ENCODE measurements around the gene NSD1.
A peak's percentile ranks its signal among the peaks of the same experiment; 100 is the strongest.
"Not testable (repeated sequence)": the region's sequence is repeated elsewhere in the genome, so short reads cannot be mapped to it uniquely, and the experiment has no call there.

Gene NSD1

DNA sequence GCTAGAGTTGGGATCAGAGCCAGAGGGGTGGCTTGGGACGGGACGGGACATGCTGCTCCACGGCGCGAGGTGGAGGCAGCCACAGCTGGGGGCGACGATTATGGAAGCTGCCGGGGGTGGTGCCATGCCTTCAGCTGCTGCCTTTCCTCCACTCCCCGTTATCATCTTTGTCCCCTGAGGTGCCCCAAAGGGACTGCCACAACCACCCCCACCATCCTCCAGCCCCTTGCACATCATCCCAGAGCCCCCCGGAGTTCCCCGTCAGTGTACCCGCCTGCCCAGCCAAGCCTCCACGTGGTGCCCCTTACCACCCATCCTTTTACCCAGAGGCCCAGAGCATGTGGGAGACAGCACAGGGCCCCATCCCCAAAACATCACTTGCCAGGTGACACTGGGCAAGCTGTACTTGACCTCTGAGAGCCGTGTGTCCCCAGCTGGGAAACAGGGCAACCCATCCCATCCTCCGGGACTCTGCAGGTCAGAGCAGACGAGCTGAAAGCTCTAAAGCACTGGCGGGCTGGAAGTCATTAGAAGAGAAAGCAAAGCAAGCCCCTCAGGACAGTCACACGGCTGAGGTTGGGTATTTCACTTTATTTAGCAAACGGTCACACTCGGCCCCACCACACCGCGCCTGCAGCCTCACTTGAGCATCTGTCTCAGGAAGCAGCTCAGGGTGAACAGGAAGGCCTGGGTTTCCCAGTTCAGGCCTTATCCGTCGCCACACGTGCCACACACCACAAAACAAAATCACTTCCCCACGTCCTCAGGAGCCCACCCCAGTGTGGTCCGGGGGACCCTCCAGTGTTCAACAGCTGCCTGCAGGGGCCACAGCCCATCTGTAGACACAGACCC is 197.6 kb downstream of the NSD1 start:
- DNase-seq (ENCODE audit: low spot score): no peak

DNA sequence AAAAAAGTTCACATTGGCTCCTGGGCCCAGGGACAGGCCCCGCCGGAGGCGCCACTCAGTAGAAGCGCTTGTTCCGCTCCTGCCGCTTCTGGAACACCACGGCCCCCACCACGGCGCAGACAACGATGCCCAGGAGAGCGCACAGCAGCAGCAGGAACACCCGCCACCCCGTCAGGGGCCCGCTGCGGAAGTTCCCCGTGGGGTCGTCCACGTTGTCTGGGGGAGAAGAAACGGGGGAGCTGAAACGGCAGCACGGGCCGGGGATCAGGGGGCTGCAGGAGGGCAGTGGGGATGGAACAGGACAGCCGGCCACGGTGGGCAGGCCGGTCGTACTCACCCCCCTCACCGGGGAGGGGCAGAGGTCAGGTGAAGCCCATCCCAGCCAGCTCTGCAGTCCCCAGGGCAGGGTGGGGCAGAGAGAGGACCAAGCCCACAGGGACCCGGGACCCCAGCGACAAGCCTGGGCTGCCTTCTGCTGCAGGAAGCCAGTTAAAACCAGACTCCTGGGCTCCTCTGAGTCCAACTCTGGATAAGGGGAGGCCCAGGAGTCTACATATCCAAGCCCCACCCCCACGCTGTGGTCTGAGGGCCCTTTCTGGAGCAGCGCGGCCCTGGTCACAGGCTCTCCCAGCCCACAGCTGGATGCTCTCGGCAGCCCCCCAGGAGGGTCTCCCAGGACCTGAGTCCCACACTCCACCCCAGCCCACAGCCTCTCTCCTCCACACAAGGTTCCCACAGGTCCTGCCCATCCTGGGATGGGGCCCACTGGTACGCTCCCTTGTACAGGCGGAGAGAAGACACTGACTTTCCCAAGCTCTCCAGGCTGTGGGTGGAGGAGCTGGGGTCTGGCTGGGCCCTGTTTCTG is 198.7 kb downstream of the NSD1 start:
- DNase-seq (ENCODE audit: low spot score): no peak

DNA sequence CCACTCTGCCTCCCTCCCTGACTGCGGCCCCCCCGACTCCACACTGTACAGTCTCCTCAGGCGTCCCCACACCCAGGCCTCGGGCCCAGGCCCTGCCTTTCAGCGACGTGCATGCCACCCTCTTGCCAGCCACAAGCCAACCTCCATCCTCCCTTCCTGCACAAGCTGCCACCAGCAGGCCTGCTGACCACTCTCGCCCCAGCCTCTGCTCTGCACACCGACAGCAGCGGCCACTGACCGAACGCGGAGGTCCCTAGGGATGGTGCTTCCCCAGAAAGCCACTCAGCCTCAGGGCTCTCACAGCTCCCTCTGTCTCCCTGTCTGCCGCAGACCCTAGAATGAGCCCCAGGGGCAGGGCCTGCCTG is 199.3 kb downstream of the NSD1 start:
- no peak for DNase-seq (ENCODE audit: low spot score)

DNA sequence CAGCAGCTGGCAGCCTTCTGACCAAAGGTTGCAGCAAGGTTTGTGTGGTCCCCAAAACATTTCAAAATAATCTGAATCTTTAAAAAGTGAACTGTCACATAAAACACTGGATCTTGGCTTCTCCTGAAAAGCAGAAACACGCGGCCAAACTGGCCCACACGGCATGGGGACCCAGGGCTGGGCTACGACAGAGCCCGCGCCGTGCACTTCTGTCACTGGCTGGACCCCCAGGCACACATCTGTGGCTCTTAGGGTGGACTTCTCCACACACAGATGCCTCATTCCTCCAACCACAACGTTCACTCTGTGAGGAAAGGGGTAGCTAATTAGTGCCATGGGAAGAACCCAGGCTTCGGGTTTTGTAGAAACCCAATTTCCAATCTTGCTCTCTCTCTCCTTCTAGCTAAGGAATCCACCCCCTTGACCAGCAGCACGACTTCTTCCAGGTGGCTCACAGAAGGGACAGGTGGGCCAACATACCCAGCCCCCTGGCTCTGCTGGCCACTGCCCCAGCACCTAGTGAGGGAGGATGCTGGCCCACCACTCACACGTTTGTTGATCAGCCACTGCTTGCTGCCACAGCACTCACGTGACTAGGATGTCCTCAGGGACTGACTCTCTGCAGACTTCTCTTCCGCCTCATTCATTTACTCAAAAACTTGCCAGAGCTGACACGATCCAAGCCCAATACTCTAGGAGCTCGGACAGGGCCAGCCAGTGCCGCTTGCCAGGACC is 200.0 kb downstream of the NSD1 start:
- DNase-seq (ENCODE audit: low spot score): no peak

DNA sequence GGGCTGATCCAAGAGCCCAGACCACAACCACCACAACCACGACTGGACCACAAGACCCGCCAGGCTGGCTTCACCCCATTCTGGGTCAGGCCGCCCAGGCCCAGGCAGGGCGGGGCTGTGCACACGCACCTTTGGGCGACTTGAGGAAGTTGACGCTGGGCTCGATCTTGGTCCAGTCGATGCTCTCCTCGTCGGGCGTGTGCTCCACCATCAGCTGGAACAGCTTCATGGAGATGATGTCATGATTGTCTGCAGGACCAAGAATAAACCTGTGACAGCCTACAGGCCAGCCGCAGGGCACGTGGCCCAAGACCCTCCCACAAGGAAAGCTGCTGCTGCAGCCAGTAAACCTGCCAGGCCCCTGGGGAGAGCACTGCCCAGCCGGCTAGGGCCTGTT is 200.6 kb downstream of the NSD1 start:
- no peak for DNase-seq (ENCODE audit: low spot score)

DNA sequence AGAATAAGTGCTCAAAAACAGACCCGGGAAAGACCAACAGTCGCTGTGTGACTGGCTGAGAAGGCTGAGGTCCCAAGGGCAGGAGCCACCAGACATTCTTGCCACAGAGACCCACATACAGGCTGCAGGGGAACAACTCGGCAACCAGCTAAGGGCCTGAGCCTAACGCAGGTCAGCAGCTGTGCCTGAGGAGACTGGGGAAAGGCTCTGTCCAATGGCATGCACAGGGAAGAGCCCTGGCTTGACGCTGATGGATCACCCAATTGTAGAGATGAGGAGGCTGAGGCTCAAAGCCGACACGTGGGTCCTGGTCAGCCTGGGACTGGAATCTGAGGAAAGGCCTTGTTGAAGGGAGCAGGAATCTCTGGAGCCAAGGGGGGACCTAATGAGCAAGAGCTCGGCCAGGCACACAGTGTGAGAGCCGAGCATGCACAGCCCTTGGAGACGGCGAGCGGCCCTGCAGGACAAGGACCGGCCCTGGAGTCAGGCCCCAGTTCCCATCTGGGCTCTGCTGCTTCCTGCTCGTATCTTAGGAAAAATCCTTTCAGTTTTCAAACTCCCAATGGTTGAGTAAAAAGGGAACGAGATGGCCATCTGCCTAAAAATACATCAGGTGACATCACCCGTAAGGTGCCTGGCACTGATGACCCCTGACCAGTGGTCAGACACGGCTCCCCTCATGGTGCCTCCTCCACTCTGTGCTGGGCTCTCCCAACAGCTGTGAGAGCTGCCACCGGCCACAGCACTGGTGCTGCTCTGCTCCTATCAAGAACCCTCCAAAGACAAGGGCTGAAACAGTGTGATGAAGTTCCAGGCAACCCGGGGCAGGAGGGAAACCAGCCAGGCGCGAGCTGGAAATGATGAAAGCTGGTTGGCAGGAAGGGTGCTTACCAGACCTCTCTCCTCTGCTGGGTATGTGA is 201.5 kb downstream of the NSD1 start:
- DNase-seq (ENCODE audit: low spot score): no peak

DNA sequence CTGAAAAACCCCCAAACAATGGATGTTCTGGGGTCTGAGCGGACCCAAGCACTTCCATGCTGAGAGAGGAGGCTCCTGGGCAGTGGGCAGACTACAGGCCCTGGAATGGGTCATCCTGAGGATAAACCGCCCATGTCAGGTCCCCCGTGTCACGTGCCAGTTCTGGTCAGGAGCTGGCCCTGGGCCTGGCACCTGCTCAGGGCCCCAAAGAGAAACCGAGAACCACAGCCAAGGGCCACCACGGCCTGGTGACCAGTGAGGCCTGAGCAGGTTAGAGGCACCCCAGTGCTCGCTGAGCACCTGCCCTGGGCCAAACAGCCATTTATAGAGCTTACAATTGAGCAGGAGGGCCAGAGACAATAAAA is 202.1 kb downstream of the NSD1 start:
- DNase-seq (ENCODE audit: low spot score): no peak

DNA sequence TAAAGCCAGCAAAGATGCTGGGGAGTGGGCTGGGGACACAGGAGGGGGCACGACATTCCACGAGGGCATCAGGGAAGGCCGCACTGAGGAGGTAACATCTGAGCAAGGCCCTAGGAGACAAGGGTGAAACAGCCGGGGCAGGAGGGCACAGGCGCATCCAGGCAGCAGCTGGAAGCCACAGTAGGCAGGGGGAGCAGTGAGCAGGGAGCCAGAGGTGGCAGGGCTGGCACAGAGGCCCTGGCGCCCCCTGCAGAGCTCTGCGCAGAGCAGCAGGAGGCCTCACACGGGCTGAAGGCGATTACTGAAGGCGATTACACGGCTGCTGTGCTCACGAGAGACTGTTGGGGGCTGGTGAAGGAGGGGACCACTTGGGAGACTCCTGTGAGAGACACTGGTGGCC is 202.5 kb downstream of the NSD1 start:
- peak; percentile 77 for DNase-seq (ENCODE audit: low spot score)

DNA sequence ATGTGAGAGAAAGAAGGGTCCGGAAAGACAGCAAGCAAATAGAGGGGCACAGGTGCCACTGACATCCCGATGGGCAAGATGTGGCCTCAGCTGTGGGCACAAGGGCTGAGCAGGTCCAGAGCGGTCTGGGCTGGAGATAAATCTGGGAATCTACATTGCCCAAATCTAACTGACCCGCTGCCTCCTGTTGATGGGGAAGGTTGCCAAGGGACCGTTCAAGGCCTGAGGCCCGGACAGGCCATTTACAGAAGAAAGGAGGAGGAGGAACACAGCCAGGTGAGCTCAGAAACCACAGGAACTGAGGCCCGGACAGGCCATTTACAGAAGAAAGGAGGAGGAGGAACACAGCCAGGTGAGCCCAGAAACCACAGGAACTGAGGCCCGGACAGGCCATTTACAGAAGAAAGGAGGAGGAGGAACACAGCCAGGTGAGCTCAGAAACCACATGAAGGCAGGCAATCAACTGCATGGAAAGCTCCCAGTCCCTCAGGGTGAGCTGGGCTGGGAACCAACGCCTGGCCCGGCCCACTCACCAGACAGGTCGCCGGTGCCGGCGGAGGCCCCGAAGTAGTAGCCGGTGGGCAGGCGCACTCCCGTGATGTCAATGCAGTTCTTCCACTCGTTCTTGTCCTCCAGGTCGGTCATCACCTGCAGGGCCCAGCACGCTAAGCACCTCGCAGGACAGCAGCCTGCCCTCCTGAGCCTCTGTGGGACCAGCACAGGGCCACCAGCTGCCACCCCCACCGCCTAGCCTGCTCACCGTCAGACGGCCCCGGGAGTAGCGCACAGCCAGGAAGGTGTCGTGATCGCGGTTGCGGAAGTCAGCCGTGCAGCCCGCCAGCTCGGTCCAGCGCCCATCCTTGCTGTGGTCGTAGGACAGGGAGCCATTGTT is 203.3 kb downstream of the NSD1 start:
- DNase-seq (ENCODE audit: low spot score): no peak

DNA sequence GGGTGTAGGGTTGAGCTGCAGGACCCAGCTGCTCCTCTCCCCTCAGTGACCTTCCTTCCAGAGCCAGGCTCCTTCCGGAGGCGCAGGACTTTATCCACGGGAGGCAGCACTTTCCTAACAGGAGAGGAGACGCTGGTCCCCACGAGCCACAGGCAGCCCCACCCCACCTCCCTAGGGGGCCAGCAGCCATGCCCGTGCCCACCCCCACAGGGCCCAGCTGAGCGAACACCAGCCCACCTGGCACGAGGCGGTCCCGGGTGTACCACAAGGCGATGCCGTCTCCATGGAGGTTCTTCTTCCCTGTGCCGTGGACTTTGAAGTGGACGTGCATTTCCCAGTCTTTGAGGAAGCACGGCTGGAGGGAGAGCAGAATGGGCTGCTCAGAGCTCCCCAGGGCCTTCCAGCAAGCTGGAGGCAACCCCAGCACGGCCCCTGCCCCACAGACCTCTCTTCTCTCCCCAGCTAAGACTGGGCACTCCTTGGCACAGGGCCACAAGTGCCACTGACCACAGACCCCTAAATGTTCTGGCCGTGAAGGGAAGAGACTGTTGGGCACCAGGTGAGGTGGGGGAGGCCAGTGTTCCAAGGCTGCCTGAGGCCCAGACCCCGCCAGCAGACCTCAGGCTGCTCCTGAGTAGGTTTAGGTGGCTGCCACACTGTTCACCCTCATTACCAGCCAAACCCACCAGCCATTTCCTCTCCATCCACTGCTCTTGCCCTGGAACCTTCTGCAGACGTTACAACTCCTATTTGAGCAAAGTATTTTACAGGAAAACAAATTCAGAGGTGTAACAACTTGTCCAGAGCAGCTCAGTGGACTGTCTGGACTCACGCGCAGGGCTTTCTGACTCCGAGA is 204.9 kb downstream of the NSD1 start:
- DNase-seq (ENCODE audit: low spot score): no peak

DNA sequence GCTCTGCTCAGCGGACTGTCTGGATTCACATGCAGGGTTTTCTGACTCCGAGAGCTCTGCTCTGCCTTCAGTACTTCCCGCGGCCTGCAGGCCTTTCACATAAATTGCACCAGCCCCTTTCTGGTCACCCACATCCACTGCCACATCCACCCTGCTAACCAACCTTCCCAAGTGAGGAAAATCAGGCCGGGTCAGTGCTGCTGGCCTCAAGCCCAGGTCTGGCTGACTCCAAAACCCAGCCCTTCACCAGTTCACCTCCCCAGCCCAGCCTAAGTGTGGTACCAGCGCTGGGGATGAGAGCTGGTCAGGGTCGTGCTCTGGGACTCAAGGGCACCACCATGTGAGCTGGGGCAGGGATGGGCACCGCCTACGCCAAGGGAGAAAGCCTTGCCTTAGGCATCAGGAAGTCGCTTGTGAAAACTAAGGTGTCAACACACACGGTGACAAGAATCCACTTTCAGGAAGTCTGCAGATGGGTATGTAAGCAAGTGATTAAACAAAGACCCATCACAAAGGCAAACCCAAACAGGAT is 205.6 kb downstream of the NSD1 start:
- DNase-seq (ENCODE audit: low spot score): no peak

DNA sequence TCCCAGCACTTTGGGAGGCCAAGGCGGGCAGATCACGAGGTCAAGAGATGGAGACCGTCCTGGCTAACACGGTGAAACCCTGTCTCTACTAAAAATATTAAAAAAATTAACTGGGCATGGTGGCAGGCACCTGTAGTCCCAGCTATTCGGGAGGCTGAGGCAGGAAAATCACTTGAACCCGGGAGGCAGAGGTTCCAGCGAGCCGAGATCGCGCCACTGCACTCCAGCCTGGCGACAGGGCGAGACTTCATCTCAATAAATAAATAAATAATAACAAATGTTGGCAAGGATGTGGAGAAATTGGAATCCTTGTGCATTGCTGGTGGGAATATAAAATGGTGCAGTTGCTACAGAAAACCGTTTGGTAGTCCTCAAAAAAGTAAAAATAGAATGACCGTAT is 209.4 kb downstream of the NSD1 start:
- DNase-seq (ENCODE audit: low spot score): not testable (repeated sequence)

DNA sequence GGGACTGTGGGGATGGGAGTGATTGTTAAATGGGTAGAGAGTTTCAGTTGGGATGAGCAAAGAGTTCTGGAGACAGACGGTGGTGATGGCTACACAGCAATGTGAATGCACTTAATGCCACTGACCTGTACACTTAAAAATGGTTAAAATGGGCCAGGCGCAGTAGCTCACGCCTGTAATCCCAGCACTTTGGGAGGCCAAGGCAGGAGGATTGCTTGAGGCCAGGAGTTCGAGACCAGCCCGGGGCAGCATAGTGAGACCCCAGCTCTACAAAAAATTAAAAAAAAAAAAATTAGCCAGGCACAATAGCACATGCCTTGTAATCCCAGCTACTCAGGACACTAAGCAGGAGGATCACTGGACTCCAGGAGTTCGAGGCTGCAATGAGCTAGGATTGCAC is 210.2 kb downstream of the NSD1 start:
- no peak for DNase-seq (ENCODE audit: low spot score)

DNA sequence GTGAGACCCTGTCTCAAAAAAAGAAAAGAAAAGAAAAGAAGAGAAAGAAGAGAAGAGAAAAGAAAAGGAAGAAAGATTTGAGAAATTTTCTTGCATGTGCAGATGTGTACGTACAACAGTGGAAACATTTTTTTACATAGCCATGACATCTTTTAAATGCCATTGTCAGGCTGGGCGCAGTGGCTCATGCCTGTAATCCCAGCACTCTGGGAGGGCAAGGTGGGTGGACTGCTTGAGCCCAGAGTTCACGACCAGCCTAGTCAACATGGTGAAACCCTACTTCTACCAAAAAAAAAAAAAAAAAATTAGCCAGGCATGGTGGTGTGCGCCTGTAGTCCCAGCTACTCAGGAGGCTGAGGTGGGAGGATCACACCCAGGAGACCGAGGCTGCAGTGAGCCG is 211.3 kb downstream of the NSD1 start:
- DNase-seq (ENCODE audit: low spot score): no peak

DNA sequence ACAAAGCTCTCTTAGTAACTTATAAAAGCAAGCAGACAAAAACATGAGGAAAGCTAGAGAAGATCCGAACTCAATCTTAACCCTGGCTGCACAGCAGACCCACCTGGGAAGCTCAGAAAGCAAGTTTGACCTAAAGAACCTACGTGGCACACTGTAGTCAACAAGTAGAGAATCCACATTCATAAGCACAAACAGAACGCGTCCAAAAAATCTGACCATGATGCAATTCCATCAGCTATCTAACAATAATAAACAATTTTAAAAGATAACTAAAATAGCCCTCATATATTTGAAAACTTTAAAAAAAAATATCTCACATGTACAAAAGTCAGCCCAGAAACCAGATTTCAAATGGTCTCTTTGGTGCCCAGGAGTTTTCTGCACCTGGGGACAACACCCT is 213.2 kb downstream of the NSD1 start:
- no peak for DNase-seq (ENCODE audit: low spot score)

DNA sequence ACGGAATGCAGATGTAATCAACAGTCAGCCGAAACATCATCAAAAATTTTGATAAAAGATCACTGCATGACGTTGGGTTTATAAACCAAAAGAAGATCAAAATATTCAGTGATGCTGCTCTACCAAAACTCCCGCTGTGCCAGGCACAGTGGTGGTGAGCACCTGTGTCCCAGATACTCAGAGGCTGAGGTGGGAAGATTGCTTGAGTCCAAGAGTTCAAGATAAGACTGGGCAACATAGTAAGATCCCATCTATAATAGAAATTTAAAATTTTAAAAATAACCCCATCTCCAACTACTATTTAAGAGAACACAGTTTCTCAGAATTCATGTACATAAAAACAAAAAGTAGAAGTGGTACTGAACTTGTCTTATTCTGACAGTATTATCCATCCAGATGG is 214.1 kb downstream of the NSD1 start:
- no peak for DNase-seq (ENCODE audit: low spot score)

DNA sequence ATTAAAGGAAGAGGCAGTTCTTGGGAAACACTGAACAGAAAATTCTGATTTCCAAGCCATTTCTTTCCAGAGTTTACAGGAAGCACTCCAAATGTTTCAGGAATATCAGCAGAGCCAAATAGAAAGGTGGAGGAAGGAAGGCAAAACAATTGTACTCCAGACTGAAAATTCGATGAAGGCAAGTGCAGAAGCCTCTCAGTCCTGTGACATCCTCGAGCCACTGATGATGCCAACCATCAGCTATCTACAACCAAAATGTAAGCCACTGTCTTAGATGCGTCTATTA is 215.7 kb downstream of the NSD1 start:
- DNase-seq (ENCODE audit: low spot score): no peak

DNA sequence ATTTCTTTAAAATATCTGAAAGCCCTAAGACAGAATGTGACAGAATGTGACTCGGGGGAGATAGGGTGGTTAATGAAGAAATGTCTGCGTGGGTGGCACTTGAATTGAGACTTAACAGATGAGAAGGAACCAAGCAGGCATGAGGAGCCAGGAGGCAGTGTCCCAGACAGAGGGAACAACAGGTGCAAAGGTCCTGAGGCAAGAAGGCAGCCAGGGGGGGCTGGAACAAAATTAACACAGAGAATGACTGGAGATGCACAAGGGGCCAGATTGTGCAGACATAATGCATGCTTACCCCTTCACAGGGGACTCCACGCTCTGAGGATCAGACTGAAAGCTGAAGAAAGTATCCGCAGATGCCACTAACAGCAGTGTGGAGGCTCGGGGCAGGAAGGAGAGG is 216.2 kb downstream of the NSD1 start:
- DNase-seq (ENCODE audit: low spot score): no peak

All from NAMALWA (cell line).